Endothelial cell (in vitro differentiated cells): ENCODE measurements around the gene PRDM11. TPM values are rescaled to one million over a fixed set of nuclear protein-coding genes. Genes with fewer than 3 reads are reported as not detected.

Experiments used
- DNase-seq: peaks from one replicate; pipeline ENCODE4 v3.0.0; 2021; ENCODE audit warnings: low spot score
- H3K27ac Mint-ChIP-seq: one replicate; pipeline ENCODE4 v1.8.0; 2021; ENCODE audit warnings: mixed read lengths, inconsistent platforms; ENCODE audit not compliant: unreplicated experiment
- H3K27me3 Mint-ChIP-seq: one replicate; pipeline ENCODE4 v1.8.0; 2021; ENCODE audit warnings: mild to moderate bottlenecking, moderate library complexity, mixed read lengths, inconsistent platforms; ENCODE audit not compliant: unreplicated experiment
- H3K36me3 Mint-ChIP-seq: one replicate; pipeline ENCODE4 v1.8.0; 2021; ENCODE audit warnings: mild to moderate bottlenecking, low read depth, mixed read lengths, inconsistent platforms; ENCODE audit not compliant: unreplicated experiment
- H3K4me1 Mint-ChIP-seq: one replicate; pipeline ENCODE4 v1.8.0; 2021; ENCODE audit warnings: mild to moderate bottlenecking, mixed read lengths, inconsistent platforms; ENCODE audit not compliant: unreplicated experiment
- H3K4me3 Mint-ChIP-seq: one replicate; pipeline ENCODE4 v1.8.0; 2021; ENCODE audit warnings: mild to moderate bottlenecking, mixed read lengths, inconsistent platforms; ENCODE audit not compliant: unreplicated experiment
- H3K9me3 Mint-ChIP-seq: one replicate; pipeline ENCODE4 v1.8.0; 2021; ENCODE audit warnings: mixed read lengths, inconsistent platforms; ENCODE audit not compliant: unreplicated experiment
- total RNA-seq: library from RNA; stranded (reverse); fragmentation: NEBNext Ultra II Directional; extraction: Animal tissue kit (Norgen Biotek cat#: 25700); gene quantifications from one replicate; pipeline ENCODE4 v1.2.1, GENCODE V29; 2021; ENCODE audit not compliant: unreplicated experiment
- TF ChIP-seq, protein P1 (sequence below): fragments of 200-600 bp; sonication (generic); IDR thresholded peaks from one replicate; pipeline ENCODE4 v1.5.0; 2021; ENCODE audit warnings: antibody characterized with exemption; ENCODE audit not compliant: unreplicated experiment

Gene PRDM11
- total RNA-seq, 1 donor from 2014 or later, result 16.0 TPM

DNA sequence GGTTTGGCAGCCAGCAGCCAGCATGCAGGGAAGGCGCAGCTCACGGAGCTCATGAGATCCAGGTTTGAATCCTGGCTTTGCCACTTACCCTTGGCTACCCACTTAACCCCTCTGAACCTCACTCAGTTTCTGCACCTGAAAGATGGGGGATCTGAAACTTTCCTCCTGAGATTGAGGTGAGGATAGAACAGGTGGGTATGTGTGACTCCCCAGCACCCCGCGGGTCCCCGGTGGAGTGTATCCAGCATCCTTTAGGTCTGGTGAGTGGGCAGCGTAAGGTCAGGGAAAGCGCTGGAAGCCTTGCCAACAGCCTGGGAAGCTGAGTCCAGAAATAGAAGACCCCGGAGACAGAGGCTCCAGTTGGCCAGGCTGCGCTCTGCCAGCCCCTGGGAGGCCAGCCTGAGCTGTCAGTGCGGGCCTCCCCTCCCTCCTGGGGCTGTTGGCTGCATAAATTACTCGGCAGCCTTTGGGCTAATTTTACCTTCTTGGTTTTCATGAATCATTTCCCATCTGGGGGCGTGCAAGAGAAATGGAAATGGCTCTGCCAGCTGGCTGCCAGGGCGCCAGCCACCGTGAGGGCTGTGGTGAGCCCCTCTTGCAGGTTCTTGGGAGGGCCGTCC is 17.6 kb downstream of the PRDM11 start:
- TF ChIP-seq, protein P1, sequence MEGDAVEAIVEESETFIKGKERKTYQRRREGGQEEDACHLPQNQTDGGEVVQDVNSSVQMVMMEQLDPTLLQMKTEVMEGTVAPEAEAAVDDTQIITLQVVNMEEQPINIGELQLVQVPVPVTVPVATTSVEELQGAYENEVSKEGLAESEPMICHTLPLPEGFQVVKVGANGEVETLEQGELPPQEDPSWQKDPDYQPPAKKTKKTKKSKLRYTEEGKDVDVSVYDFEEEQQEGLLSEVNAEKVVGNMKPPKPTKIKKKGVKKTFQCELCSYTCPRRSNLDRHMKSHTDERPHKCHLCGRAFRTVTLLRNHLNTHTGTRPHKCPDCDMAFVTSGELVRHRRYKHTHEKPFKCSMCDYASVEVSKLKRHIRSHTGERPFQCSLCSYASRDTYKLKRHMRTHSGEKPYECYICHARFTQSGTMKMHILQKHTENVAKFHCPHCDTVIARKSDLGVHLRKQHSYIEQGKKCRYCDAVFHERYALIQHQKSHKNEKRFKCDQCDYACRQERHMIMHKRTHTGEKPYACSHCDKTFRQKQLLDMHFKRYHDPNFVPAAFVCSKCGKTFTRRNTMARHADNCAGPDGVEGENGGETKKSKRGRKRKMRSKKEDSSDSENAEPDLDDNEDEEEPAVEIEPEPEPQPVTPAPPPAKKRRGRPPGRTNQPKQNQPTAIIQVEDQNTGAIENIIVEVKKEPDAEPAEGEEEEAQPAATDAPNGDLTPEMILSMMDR, result no peak
- H3K27me3 Mint-ChIP-seq, result peaks cover 2% of the 10 kb centered on the region
- H3K4me1 Mint-ChIP-seq, result no peaks in the 10 kb centered on the region
- H3K27ac Mint-ChIP-seq, result no peak overlapping the region
- no peaks in the 10 kb centered on the region for H3K9me3 Mint-ChIP-seq
- peaks cover 6% of the 10 kb centered on the region for H3K36me3 Mint-ChIP-seq
- no peak overlapping the region for H3K4me3 Mint-ChIP-seq
- no peak for DNase-seq

DNA sequence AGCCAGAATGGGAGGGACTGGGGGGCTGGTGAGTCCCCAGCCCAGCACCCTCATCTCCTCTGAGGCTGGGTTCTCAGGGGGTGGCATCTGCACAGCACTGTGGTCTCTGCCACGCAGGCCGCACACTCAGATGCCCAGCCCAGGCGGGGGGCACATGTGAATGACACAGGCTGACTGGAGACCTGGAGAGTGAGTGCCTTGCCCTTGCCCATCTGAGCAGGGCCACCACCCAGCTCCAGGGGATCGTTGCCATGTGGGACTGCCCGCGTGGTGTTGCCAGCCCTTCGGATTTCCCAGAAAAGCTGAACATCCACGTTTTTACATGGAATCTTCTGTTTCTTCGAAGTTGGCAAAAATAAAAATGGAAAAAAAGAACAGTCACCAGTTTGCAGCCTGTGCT is 18.9 kb downstream of the PRDM11 start:
- peaks cover 6% of the 10 kb centered on the region for H3K36me3 Mint-ChIP-seq
- H3K4me3 Mint-ChIP-seq, result no peak overlapping the region
- TF ChIP-seq, protein P1, result no peak
- peaks cover 5% of the 10 kb centered on the region for H3K27me3 Mint-ChIP-seq
- no peaks in the 10 kb centered on the region for H3K9me3 Mint-ChIP-seq
- no peak overlapping the region for H3K27ac Mint-ChIP-seq
- no peak for DNase-seq
- H3K4me1 Mint-ChIP-seq, result no peaks in the 10 kb centered on the region

DNA sequence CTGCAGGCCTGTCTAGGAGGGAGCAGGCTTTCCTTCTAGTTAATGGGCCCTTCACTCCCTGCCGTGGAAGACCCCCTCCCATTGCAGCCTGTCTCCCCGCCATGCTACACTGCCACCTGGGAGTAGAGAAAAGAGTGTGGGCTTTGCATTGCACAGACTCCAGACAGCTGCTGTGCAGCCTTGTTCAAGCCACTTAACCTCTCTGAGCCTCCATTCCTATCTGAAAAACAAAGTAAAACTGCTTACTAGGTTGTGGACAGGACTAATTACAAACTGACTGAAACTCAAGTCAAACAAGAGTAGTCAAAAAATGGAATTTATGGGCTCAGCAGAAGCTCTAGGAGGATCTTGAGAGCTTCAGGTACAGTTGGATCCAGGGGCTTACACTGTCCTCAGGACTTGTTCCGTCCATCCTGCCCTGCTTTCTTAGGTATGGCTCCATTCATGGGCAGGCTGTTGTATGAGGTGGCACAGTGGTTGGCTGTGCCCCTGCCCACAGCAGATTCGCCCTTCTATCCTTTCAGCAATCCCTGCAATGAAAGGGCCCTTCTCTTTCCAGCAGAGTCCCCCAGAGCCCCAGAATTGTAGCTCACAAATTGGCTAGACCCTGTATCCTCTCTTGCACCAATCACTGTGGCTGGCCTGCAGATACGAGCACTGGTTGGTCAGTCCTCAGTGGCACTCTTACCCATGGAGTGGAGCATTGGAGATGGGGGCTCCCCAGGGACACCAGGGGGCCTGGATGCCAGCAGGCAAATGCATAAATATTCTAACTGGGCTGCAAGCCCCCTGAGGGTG is 19.6 kb downstream of the PRDM11 start:
- DNase-seq, result no peak
- peaks cover 6% of the 10 kb centered on the region for H3K36me3 Mint-ChIP-seq

DNA sequence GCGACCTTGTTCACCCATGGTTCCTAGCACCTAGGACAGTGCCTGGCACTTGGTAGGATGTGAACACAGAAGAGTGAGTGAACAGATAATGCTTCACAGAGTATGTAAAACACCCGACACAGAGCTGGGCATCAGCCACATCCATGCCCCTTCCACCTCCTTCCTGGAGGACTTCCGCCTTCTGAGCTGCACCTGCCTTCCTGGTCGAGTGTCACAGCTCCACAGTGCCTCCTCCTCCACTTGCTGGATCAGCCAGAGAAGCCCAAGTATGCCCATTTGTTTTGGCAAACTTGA is 20.1 kb downstream of the PRDM11 start:
- H3K27me3 Mint-ChIP-seq, result peaks cover 5% of the 10 kb centered on the region
- H3K36me3 Mint-ChIP-seq, result peaks cover 6% of the 10 kb centered on the region
- peak overlapping the region; percentile 28 for H3K27ac Mint-ChIP-seq
- no peaks in the 10 kb centered on the region for H3K9me3 Mint-ChIP-seq
- TF ChIP-seq, protein P1, result no peak
- no peak for DNase-seq
- H3K4me3 Mint-ChIP-seq, result no peak overlapping the region
- H3K4me1 Mint-ChIP-seq, result no peaks in the 10 kb centered on the region

More for the DNA sequence above, 19.6 kb downstream of the PRDM11 start:
- Mint-ChIP-seq H3K4me3 (no peak overlapping the region), H3K9me3 (no peaks in the 10 kb centered on the region), H3K4me1 (no peaks in the 10 kb centered on the region), H3K27ac (no peak overlapping the region), H3K27me3 (peaks cover 5% of the 10 kb centered on the region)
- TF ChIP-seq, protein P1, result no peak

DNA sequence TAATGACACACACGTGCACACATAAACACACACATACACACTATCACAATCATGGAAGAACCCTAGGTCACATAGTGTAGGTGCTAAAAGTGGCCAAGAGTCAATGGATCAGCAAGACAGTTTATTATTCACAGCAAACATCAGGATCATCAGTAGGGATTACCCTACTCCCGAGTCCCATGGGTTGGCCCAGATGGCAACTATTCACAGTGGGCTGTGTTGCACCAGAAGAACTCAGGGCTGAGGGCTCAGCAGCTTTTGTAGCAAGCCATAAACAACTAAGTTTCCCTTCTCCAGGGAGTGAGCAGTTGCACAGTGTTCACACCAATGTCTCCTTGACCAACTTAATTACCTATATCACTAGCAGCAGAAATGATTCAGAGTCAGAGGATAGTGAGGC is 20.8 kb downstream of the PRDM11 start:
- Mint-ChIP-seq H3K27ac (no peak overlapping the region), H3K4me3 (peak overlapping the region; percentile 17), H3K9me3 (no peaks in the 10 kb centered on the region), H3K36me3 (peaks cover 6% of the 10 kb centered on the region), H3K4me1 (no peaks in the 10 kb centered on the region), H3K27me3 (peaks cover 5% of the 10 kb centered on the region)
- TF ChIP-seq, protein P1, result no peak
- no peak for DNase-seq
